HCT116 (cell line): ENCODE data around the gene NKAIN4. TPM values are rescaled to one million over a fixed set of nuclear protein-coding genes. Genes with fewer than 3 reads are reported as not detected.

Experiments
- ATAC-seq: fragments of 200-7000 bp; cut with Tn5 transposase; 2 replicates; pipeline ENCODE4 v1.9.1; 2020; ENCODE audit warnings: mild to moderate bottlenecking, moderate library complexity
- BruUV-seq: library from RNA; stranded (reverse); fragments of 400-500 nt; replicated peaks from 2 replicates; lab custom pipeline; 2021; lab: Mats Ljungman, UMichigan
- CTCF ChIA-PET: fragments of 300-600 bp; sonication (Branson Sonifier 250); formaldehyde crosslinking; loops from one replicate; lab custom pipeline; 2021; ENCODE audit warnings: antibody characterized with exemption; lab: Charles Lee
- POLR2A ChIA-PET: fragments of 300-600, 350-600 bp; sonication (Branson Sonifier 250); formaldehyde crosslinking; loops from one replicate; lab custom pipeline; 2021; ENCODE audit warnings: antibody characterized with exemption; lab: Charles Lee
- RAD21 ChIA-PET, 2 experiments: fragments of 300-600 bp; sonication (Branson Sonifier 250); formaldehyde crosslinking; loops; one replicate each; lab custom pipeline; 2023; ENCODE audit warnings: low total read pairs in 2 of 2; ENCODE audit not compliant: uncharacterized antibody in 2 of 2, unreplicated experiment in 2 of 2, low non-redundant PET in 1 of 2; lab: Charles Lee
- DNase-seq: peaks from one replicate; pipeline ENCODE4 v3.0.0-alpha.2; 2010; ENCODE audit warnings: low read depth, low spot score
- H2AFZ ChIP-seq: fragments of 200-600 bp; shearing (Covaris generic), sonication (generic); 2 replicates; pipeline ENCODE4 v1.6.1; 2017; ENCODE audit warnings: low read depth, mixed run types, mixed read lengths, antibody characterized with exemption, low read length; ENCODE audit not compliant: poor library complexity, severe bottlenecking
- H3K27ac ChIP-seq: 2 replicates; pipeline ENCODE4 v1.5.1; 2012; ENCODE audit warnings: low read depth, low read length
- H3K27me3 ChIP-seq: fragments of 200-600 bp; sonication (generic); 2 replicates; pipeline ENCODE4 v1.6.1; 2016; ENCODE audit warnings: mixed run types, low read length, mixed read lengths; ENCODE audit not compliant: insufficient read depth
- H3K36me3 ChIP-seq, 2 experiments: fragments of 200-500 bp in 1 of 2; fragments of 200-600 bp in 1 of 2; sonication (Bioruptor generic) in 1 of 2; sonication (generic) in 1 of 2; 2 replicates each; pipeline versions ENCODE4 v1.5.1 to v1.6.1; 2014 to 2016; ENCODE audit warnings: low read length in 2 of 2, inconsistent platforms in 1 of 2, mixed read lengths in 1 of 2, mixed run types in 1 of 2; ENCODE audit not compliant: insufficient read depth in 2 of 2, control insufficient read depth in 1 of 2
- H3K4me1 ChIP-seq, 2 experiments: fragments of 200-600 bp in 1 of 2; sonication (generic) in 1 of 2; 2 replicates each; pipeline versions ENCODE4 v1.5.1 to v1.6.1; 2012 to 2017; ENCODE audit warnings: low read length in 2 of 2, inconsistent platforms in 1 of 2, mild to moderate bottlenecking in 1 of 2, mixed read lengths in 1 of 2, mixed run types in 1 of 2, moderate library complexity in 1 of 2; ENCODE audit not compliant: insufficient read depth in 2 of 2, control insufficient read depth in 1 of 2
- H3K4me2 ChIP-seq: fragments of 200-600 bp; sonication (generic); 2 replicates; pipeline ENCODE4 v1.6.1; 2017; ENCODE audit warnings: mixed run types, low read length, mixed read lengths
- H3K4me3 ChIP-seq, 2 experiments: fragments of 200-600 bp in 1 of 2; sonication (generic) in 1 of 2; replicated peaks in 1 of 2; 2 replicates each; pipeline ENCODE4 v1.5.1; 2011 to 2016; ENCODE audit warnings: low read length in 2 of 2, control low read depth in 1 of 2, low read depth in 1 of 2, mild to moderate bottlenecking in 1 of 2, mixed read lengths in 1 of 2, mixed run types in 1 of 2
- H3K79me2 ChIP-seq: fragments of 200-600 bp; sonication (generic); 2 replicates; pipeline ENCODE4 v1.6.1; 2017; ENCODE audit warnings: mild to moderate bottlenecking, mixed run types, low read length, moderate library complexity, mixed read lengths; ENCODE audit not compliant: insufficient read depth
- H3K9ac ChIP-seq: fragments of 200-600 bp; sonication (generic); 2 replicates; pipeline ENCODE4 v1.6.1; 2016; ENCODE audit warnings: low read length, mixed read lengths
- H3K9me2 ChIP-seq: fragments of 200-600 bp; sonication (generic), shearing (Covaris generic); 2 replicates; pipeline ENCODE4 v1.6.1; 2017; ENCODE audit warnings: mixed run types, mild to moderate bottlenecking, moderate library complexity; ENCODE audit not compliant: insufficient read depth
- H3K9me3 ChIP-seq, 2 experiments: fragments of 200-500 bp in 1 of 2; fragments of 200-600 bp in 1 of 2; sonication (Bioruptor generic) in 1 of 2; sonication (generic) in 1 of 2; 2 replicates each; pipeline ENCODE4 v1.6.1; 2014 to 2017; ENCODE audit warnings: low read length in 2 of 2, mixed read lengths in 2 of 2, inconsistent platforms in 1 of 2, low read depth in 1 of 2, mild to moderate bottlenecking in 1 of 2, mixed run types in 1 of 2, moderate library complexity in 1 of 2; ENCODE audit not compliant: control insufficient read depth in 1 of 2, insufficient read depth in 1 of 2
- H4K20me1 ChIP-seq: fragments of 200-600 bp; sonication (generic), shearing (Covaris generic); 2 replicates; pipeline ENCODE4 v1.6.1; 2017; ENCODE audit warnings: mixed run types, mild to moderate bottlenecking, moderate library complexity; ENCODE audit not compliant: insufficient read depth
- ATF3 ChIP-seq: IDR thresholded peaks from 2 replicates; pipeline ENCODE4 v1.6.1; 2012
- CEBPB ChIP-seq: IDR thresholded peaks from 2 replicates; pipeline ENCODE4 v1.6.1; 2012; ENCODE audit warnings: low read depth
- EGR1 ChIP-seq: IDR thresholded peaks from 2 replicates; pipeline ENCODE4 v1.6.1; 2012; ENCODE audit warnings: low read depth
- EZH2 ChIP-seq: fragments of 200-600 bp; sonication (generic); IDR thresholded peaks from 2 replicates; pipeline ENCODE4 v1.6.1; 2017; ENCODE audit warnings: antibody characterized with exemption, mixed run types
- EZH2phosphoT487 ChIP-seq: fragments of 200-600 bp; IDR thresholded peaks from 2 replicates; pipeline ENCODE4 v1.6.1; 2018; ENCODE audit warnings: antibody characterized with exemption, borderline replicate concordance
- FOSL1 ChIP-seq: IDR thresholded peaks from 2 replicates; pipeline ENCODE4 v1.6.1; 2012; ENCODE audit warnings: low read depth
- MAX ChIP-seq: IDR thresholded peaks from 2 replicates; pipeline ENCODE4 v1.6.1; 2012
- POLR2A ChIP-seq: IDR thresholded peaks from 2 replicates; pipeline ENCODE4 v1.7.0; 2011; ENCODE audit warnings: borderline replicate concordance; ENCODE audit not compliant: insufficient read depth, insufficient read length; ENCODE audit errors: extremely low read depth
- POLR2AphosphoS5 ChIP-seq: IDR thresholded peaks from 2 replicates; pipeline ENCODE4 v1.6.1; 2011; ENCODE audit warnings: mild to moderate bottlenecking, low read depth, low read length, moderate library complexity
- RAD21 ChIP-seq: IDR thresholded peaks from 2 replicates; pipeline ENCODE4 v1.6.1; 2012; ENCODE audit warnings: low read depth, mild to moderate bottlenecking
- SIN3A ChIP-seq: IDR thresholded peaks from 2 replicates; pipeline ENCODE4 v1.6.1; 2012; ENCODE audit warnings: low read depth
- SRF ChIP-seq: IDR thresholded peaks from 2 replicates; pipeline ENCODE4 v1.6.1; 2012; ENCODE audit warnings: low read depth
- TCF7L2 ChIP-seq: IDR thresholded peaks from 2 replicates; pipeline ENCODE4 v1.7.0; 2011; ENCODE audit warnings: borderline replicate concordance, inconsistent platforms; ENCODE audit not compliant: insufficient read depth, insufficient read length; ENCODE audit errors: extremely low read depth
- YY1 ChIP-seq: IDR thresholded peaks from 2 replicates; pipeline ENCODE4 v1.6.1; 2011; ENCODE audit warnings: low read length, low read depth, moderate library complexity, mild to moderate bottlenecking; ENCODE audit not compliant: insufficient replicate concordance; ENCODE audit errors: extremely low read depth
- ZBTB33 ChIP-seq: IDR thresholded peaks from 2 replicates; pipeline ENCODE4 v1.6.1; 2011; ENCODE audit warnings: mild to moderate bottlenecking, low read length, moderate library complexity; ENCODE audit not compliant: insufficient replicate concordance; ENCODE audit errors: extremely low read depth
- ZFX ChIP-seq: fragments of 450-650 bp; IDR thresholded peaks from 2 replicates; pipeline ENCODE4 v1.6.1; 2017
- ZNF274 ChIP-seq: fragments of 200-500 bp; sonication (Bioruptor generic); IDR thresholded peaks from 2 replicates; pipeline ENCODE4 v1.6.1; 2014; ENCODE audit warnings: mild to moderate bottlenecking, low read depth, low read length, inconsistent platforms
- intact Hi-C: fragments of 100-400 bp; cut with micrococcal nuclease; formaldehyde crosslinking; loops from 2 replicates; pipeline ENCODE4 v1.10.0; 2022
- total RNA-seq: library from RNA; stranded (reverse); gene quantifications from one replicate; pipeline ENCODE4 v1.2.1, GENCODE V29; 2021; ENCODE audit not compliant: unreplicated experiment

Gene NKAIN4
- total RNA-seq, 1 experiment from 2014 or later = not detected

GRCh38 chr20:63292292-63292701, 38.0 kb upstream of the NKAIN4 start:
- no peaks in the 10 kb centered on the region for H3K79me2 ChIP-seq
- no peaks in the 10 kb centered on the region for H3K9me2 ChIP-seq
- peaks cover 0 to 9% of the 10 kb centered on the region in 2 experiments; a peak in 1 of 4 replicates for H3K36me3 ChIP-seq
- no peak overlapping the region for H3K4me3 ChIP-seq
- ChIA-PET POLR2A (no interaction called here), RAD21 (no interaction called here), CTCF (interaction anchor here (1.7 kb wide), 1 partner anchor 17 kb away, joined by 7 read pairs; no protein-coding TSS in a partner anchor)
- no peak overlapping the region for H3K27ac ChIP-seq
- H4K20me1 ChIP-seq = no peaks in the 10 kb centered on the region
- DNase-seq = no peak
- intact Hi-C loops = no loop called here
- no TSS peak for BruUV-seq
- TF ChIP-seq SIN3A (no peak), ZNF274 (no peak), SRF (no peak), EZH2 (no peak), CEBPB (no peak), ZFX (no peak), POLR2AphosphoS5 (no peak), ATF3 (no peak), POLR2A (no peak), ZBTB33 (no peak), EGR1 (no peak), MAX (no peak), TCF7L2 (no peak), YY1 (no peak), FOSL1 (no peak), EZH2phosphoT487 (no peak), RAD21 (no peak)
- peaks cover 4 to 18% of the 10 kb centered on the region in 2 experiments; a peak in 3 of 4 replicates for H3K4me1 ChIP-seq
- no peak overlapping the region for H3K9ac ChIP-seq
- ATAC-seq = no peak
- no peak overlapping the region for H3K4me2 ChIP-seq
- H3K9me3 ChIP-seq = no peaks in the 10 kb centered on the region
- H2AFZ ChIP-seq = no peak overlapping the region
- H3K27me3 ChIP-seq = no peaks in the 10 kb centered on the region
